Lung microvascular endothelial cell (primary cell): Measurements from ENCODE around the gene DNAH11. TPM values are rescaled to one million over a fixed set of nuclear protein-coding genes. Genes with fewer than 3 reads are reported as not detected.
"Not testable (repeated sequence)": the region's sequence is repeated elsewhere in the genome, so short reads cannot be mapped to it uniquely, and the experiment has no call there.

ENCODE experiments used
- DNase-seq, 2 donors: peaks; one replicate each; pipeline versions ENCODE4 v3.0.0 to v3.0.0-alpha.2; 2010; ENCODE audit warnings: low read depth in 2 of 2
- total RNA-seq: library from RNA; depleted of rRNA; stranded (reverse); fragments of >200 nt; gene quantifications from 2 replicates; pipeline ENCODE4 v1.2.1, GENCODE V29; 2014

The DNAH11 gene
- total RNA-seq, 1 donor from 2014 or later: 0.20 TPM

GRCh38 chr7:21617916-21618390 lies 75.1 kb downstream of the DNAH11 start:
- peak in 1 of 2 donors; percentile 55 for DNase-seq

DNA sequence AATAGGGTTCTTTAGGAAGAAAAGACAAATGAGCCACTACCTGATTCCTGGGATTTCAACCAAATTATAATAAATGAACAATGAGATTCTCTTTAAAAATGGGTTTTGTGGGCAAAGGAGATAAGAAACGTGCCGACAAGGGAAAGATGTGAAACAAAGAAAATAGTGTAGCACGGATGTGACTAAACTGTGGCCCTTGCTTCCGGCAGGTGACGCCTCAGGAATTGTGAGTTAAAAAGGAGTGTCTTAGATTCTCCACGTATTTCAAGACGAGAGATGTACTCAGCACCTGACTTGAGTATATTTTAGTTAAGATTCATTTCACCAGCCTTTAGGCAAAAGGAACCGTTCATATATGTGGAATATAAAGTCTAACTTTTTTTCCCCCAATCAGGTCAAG lies 75.9 kb downstream of the DNAH11 start:
- DNase-seq: no peak

GRCh38 chr7:21620054-21620453 lies 77.2 kb downstream of the DNAH11 start:
- no peak for DNase-seq

GRCh38 chr7:21624320-21624719 lies 81.5 kb downstream of the DNAH11 start:
- DNase-seq: no peak

DNA sequence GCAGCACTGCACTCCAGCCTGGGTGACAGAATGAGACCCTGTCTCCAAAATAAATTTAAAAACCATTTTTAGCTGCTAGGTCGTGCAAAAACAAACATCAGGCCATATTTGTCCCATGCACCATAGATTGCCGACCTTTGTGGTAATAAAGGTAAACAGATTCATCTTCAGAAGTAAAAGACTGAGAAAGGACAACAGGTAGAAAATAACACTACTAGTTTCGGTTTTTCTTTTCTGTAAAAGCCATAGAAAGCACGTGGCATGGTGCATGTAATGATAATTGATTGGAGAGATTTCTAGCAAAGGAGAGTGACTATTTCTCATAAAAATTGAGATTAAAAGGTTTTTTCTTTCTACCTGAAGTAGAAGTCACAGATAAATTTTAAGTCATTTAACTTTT lies 93.9 kb downstream of the DNAH11 start:
- no peak for DNase-seq

DNA sequence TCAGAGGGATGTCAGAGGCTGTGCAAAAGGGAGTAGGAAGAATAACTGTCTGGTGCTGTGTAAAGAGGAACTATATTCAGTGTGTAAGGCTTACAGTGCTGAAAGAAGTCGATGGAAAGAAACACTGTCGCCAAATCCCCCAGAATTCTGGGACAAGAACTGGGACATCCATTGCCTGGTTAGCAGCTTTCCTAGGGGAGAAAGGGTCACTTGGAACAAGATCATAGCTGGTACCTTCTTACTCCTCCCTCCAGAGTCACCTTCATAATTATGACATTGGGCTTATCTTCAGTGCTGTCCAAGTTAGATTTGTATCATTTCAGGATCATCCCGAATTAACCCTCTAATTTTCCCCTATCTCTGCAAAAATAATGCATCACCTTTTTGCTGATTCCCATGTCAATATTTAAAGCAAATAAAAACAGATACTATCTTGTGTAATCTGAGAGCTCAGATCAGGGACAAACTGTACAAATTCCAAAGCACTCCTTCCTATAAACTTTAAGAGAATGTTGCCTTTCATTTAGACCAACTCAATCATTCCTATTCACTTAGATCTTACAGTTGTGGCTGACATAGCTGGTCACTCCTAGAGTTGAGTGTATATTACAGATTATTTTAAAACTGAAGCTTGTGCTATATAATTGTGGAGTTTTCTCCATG lies 96.5 kb downstream of the DNAH11 start:
- DNase-seq: no peak

DNA sequence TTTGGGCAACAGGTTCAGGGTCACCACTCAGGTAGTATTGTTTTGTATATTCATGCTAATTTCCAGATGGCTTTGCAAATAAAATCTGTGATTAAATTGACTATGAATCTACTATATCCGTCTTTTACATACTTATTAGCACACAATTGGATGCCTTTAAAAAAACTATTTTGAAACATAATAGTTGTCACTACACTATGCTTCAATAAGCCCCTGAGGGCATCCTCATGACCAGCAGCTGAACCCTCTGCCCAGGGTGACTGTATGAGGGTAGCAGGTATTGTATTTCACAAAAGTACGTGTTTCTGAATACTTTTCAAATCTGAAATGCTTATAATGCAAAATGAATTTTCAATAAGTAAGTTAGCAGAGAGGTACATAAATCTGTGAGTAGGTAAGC lies 97.3 kb downstream of the DNAH11 start:
- DNase-seq: no peak

- no peak for DNase-seq
Measured at GRCh38 chr7:21641546-21641945, 98.7 kb downstream of the DNAH11 start.

GRCh38 chr7:21642422-21642821 lies 99.6 kb downstream of the DNAH11 start:
- no peak for DNase-seq

DNA sequence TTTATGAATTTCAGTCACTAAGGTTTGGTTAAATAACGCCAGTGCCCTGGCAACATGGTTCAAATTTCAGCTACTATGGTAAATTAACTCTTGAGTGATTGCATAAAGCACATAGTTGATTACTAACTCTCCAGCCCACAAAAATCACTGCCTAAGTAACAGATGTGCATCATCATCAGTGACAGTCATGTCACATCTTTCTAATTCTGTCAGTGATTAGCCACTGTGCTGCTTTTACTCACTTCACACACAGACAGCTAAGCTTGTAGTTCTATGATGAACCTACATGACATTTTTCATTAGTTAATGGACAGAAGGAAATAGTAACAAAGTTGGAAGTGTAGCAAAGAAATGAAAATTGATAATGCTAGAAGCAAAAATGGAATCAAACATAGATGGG lies 108.9 kb downstream of the DNAH11 start:
- DNase-seq: no peak

DNA sequence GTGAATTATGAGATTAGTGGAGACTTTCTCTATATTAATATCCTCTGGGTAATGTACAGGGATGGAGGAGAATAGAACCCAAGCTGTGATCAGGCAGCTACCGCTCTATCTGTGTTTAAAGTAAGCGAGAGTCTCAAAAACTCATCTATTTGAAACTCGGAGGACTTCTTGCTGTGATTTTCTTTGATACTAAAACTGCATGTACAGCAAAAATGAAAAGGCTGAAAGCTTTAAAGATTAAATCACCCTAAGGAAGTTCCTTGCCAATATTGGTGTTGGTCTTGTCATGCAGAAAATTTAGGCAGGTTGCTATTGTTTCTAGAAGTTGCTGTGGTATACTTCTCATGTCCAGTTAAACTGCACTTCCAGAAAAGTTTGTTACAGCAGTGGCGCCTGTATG lies 110.8 kb downstream of the DNAH11 start:
- no peak for DNase-seq

- DNase-seq: no peak
Measured at GRCh38 chr7:21656081-21656480, 113.2 kb downstream of the DNAH11 start.

DNA sequence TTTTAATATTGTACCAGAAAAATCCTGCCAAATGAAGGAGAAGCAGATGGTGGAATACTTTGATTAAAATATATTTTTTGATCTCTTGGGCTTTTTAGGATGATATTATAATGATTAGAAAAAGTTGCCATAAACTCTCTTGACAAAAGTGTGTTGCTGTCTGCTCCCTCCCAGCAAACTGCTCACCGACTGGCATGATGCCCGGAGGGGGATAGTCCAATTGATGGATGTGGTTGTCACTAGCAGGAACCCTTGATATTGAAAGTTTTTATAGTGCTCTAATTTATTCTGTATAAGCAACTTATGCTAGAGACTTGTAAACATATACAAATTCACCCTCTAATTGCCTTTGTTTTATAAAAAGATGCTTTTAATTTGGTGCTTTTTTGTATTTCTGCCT lies 114.0 kb downstream of the DNAH11 start:
- DNase-seq: no peak

GRCh38 chr7:21670496-21670895 lies 127.7 kb downstream of the DNAH11 start:
- DNase-seq: no peak

- no peak for DNase-seq
Measured at GRCh38 chr7:21671859-21672258, 129.0 kb downstream of the DNAH11 start.

DNA sequence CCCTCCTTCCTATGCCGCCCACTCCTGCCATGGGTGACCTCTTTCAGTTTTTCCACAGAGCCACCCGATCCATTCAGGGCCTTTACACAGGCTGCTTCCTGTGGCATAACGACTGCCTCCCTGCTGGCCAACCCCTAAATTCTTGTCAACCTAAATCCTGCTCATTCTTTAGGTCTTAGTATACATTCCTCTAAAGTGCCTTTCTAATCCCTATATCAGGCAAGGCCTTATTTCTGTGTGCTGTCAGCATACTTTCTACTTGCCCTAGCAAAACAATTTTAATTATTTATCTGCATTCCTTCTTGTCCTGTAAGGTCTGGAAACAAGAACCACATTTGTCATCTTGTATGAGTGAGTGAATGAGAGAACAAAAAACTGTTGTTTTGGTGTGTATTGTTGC lies 132.4 kb downstream of the DNAH11 start:
- DNase-seq: no peak

DNA sequence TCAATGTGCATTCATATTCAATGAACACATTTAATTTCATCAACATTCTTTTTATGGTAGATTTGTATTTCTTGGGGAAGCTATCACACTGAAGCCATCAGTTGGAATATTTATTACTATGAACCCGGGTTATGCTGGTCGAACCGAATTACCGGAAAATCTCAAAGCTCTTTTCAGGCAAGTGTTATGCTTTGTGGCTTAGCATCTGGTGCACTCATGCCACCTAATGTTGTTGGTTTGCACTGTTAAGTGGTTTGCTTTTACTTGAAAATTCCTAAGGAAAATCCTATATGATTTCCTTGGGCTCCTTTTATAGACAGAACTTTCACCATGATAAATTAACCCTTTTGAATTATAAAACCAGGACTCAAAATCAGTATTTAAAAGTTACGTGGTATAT lies 147.9 kb downstream of the DNAH11 start:
- DNase-seq: no peak

GRCh38 chr7:21691146-21691545 lies 148.3 kb downstream of the DNAH11 start:
- DNase-seq: not testable (repeated sequence)

GRCh38 chr7:21700587-21700986 lies 157.7 kb downstream of the DNAH11 start:
- DNase-seq: not testable (repeated sequence)

DNA sequence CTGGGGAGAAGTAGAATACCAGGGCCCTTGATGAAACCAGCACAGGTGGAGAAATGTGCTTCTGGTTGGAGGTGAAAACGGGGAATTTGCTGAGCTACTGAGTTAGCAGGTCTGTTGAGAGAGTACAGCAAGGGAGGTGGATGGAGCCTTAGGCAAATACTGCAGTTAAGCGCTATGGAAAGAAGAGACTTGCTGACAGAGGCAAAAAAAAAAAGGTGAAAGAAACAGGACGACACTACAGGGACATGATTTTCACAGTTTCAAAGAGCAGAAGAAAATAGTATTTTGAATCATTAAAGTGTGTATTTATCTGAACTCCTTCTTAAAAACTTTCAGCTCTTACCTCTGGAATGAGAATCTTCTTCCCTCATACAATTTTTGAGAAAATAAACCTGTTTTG lies 159.5 kb downstream of the DNAH11 start:
- DNase-seq: no peak

DNA sequence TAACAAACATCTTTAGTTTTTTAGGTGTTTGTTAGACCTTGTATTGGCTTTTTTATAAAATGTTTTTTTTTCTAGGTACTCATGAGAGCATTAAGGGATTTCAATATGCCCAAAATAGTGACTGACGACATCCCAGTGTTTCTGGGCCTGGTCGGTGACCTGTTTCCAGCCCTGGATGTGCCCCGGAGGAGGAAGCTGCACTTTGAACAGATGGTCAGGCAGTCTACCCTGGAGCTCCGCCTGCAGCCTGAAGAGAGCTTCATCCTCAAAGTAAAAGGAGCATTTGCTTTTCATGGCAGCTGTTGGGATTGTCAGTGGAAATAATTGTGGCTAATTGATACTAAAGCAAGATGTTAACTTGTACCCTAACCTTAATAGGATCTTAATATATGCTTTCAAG lies 161.5 kb downstream of the DNAH11 start:
- no peak for DNase-seq

- no peak for DNase-seq
Measured at GRCh38 chr7:21706131-21706530, 163.3 kb downstream of the DNAH11 start.

DNA sequence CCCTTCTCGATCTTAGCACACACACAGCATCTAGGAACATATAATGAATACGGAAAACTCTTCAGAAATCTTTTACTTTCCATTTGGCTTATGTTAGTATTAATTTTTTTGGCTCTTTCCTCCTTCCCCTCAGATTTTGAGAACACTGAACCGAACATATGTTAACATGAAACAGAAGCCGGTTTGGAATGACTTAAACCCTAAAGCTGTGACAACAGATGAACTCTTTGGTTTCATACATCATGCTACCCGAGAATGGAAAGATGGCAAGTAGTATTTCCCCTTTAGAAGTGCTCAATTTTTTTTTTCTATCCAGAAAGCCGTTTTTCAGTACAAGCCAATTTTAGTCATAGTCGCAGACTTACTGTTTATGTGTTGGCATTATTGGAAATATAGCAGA lies 164.7 kb downstream of the DNAH11 start:
- no peak for DNase-seq

DNA sequence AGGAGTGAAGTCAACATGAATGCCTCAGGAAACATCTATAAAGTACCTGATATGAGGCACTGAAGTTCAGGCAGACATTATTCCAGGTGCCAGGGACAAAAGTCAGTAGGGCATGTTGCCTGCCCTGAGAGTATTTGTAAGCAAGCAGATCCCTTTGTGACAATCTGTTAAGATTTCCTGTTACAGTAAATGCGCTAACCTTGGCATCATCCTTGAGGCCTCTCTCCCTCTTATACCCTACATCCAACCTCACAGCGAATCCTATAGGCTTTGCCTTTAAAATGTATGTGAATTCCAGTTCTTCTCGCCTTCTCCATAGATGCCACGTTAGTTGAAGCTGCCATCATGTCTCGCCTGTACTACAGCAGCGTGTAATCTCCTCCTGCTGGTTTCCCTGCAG lies 165.3 kb downstream of the DNAH11 start:
- no peak for DNase-seq
